GM23338 (cell line): ENCODE measurements around the gene ZNF746.

Source experiments
- CREB1 ChIP-seq: fragments of 250-450 bp; sonication (Bioruptor Pico); IDR thresholded peaks from 2 replicates; pipeline ENCODE4 v1.5.0; 2020; ENCODE audit warnings: low read depth, mild to moderate bottlenecking, moderate library complexity
- EZH2 ChIP-seq: fragments of 200-600 bp; sonication (generic); IDR thresholded peaks from one replicate; pipeline ENCODE4 v1.8.0; 2017; ENCODE audit warnings: antibody characterized with exemption, mild to moderate bottlenecking, low read depth; ENCODE audit not compliant: unreplicated experiment
- EZH2phosphoT487 ChIP-seq: fragments of 200-600 bp; sonication (generic); IDR thresholded peaks from one replicate; pipeline ENCODE4 v1.8.1; 2018; ENCODE audit warnings: antibody characterized with exemption; ENCODE audit not compliant: unreplicated experiment
- JUNB ChIP-seq: IDR thresholded peaks from one replicate; pipeline ENCODE4 v1.6.1; 2016; ENCODE audit warnings: antibody characterized with exemption; ENCODE audit not compliant: unreplicated experiment
- NANOG ChIP-seq: IDR thresholded peaks from 2 replicates; pipeline ENCODE4 v1.6.1; 2016; ENCODE audit warnings: antibody characterized with exemption, borderline replicate concordance
- POLR2AphosphoS5 ChIP-seq: IDR thresholded peaks from 2 replicates; pipeline ENCODE4 v1.6.1; 2016; ENCODE audit warnings: antibody characterized with exemption, low read depth
- STAT1 ChIP-seq: IDR thresholded peaks from one replicate; pipeline ENCODE4 v1.6.1; 2016; ENCODE audit warnings: antibody characterized with exemption; ENCODE audit not compliant: unreplicated experiment
- ZNF114 ChIP-seq: fragments of 250-450 bp; sonication (Bioruptor Pico); IDR thresholded peaks from 2 replicates; pipeline ENCODE4 v1.5.0; 2020; ENCODE audit warnings: mild to moderate bottlenecking, moderate library complexity
- ZNF331 ChIP-seq: fragments of 250-450 bp; sonication (Bioruptor Pico); IDR thresholded peaks from 2 replicates; pipeline ENCODE4 v1.5.0; 2020; ENCODE audit warnings: low read depth, mild to moderate bottlenecking, moderate library complexity
- TF ChIP-seq, protein P1 (sequence below), 2 experiments: fragments of 200-600 bp in 1 of 2; sonication (generic) in 1 of 2; conservative IDR thresholded peaks; 2 replicates each; pipeline versions ENCODE4 v1.5.1 to v1.6.1; 2016 to 2017; ENCODE audit warnings: antibody characterized with exemption in 2 of 2, low read depth in 2 of 2, mild to moderate bottlenecking in 2 of 2, moderate library complexity in 1 of 2
- TF ChIP-seq, protein P2 (sequence below): IDR thresholded peaks from one replicate; pipeline ENCODE4 v1.6.1; 2018; ENCODE audit warnings: antibody characterized with exemption; ENCODE audit not compliant: unreplicated experiment
- TF ChIP-seq, protein P3 (sequence below): IDR thresholded peaks from 2 replicates; pipeline ENCODE4 v1.6.1; 2016; ENCODE audit warnings: antibody characterized with exemption
- TF ChIP-seq, protein P4 (sequence below): fragments of 250-450 bp; sonication (Bioruptor Pico); IDR thresholded peaks from 2 replicates; pipeline ENCODE4 v1.5.0; 2020; ENCODE audit warnings: mild to moderate bottlenecking, moderate library complexity

DNA sequence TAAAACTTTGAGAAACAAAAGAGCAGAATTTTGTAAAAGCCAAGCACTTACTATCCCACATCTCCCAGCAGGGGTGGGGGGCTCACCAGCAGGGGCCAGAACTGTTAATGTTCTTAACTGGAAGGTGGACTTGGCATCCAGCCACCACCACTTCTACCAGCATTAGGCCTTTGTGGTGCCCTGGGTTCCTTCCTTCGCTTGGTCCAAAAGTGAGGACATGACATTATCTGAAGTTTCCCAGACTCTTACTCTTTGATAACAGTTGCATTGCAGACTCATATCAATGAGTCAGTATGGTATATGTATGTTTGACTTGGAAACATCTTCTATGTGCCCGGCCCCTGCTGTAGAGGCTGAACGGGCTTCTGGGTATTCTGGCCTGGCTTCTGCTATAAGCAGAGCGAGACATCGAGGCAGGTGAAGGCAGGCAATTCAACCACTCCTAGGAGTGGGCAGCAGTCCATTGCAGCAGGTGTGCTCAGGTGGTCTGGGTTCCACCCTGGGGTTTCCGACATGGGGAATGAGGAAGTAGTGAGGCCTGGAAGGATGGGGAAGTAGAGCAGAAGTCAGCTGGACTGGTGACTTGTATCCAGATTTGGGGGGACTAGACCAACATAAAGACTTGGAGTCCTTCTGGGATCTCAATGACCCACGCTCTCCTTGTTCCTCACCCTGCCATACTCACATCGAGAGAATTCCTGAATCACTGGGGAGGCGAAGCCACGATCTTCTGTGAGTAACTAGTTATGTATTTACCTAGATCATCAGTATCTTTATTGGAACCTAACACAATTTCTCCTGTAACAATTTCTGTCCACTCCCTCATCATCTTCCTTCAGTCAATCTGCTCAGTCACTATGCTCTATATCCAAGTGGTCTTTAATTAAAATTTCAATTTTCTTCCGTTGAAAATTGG is 40.8 kb downstream of the ZNF746 start:
- TF ChIP-seq, protein P1, sequence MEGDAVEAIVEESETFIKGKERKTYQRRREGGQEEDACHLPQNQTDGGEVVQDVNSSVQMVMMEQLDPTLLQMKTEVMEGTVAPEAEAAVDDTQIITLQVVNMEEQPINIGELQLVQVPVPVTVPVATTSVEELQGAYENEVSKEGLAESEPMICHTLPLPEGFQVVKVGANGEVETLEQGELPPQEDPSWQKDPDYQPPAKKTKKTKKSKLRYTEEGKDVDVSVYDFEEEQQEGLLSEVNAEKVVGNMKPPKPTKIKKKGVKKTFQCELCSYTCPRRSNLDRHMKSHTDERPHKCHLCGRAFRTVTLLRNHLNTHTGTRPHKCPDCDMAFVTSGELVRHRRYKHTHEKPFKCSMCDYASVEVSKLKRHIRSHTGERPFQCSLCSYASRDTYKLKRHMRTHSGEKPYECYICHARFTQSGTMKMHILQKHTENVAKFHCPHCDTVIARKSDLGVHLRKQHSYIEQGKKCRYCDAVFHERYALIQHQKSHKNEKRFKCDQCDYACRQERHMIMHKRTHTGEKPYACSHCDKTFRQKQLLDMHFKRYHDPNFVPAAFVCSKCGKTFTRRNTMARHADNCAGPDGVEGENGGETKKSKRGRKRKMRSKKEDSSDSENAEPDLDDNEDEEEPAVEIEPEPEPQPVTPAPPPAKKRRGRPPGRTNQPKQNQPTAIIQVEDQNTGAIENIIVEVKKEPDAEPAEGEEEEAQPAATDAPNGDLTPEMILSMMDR (conservative IDR thresholded peaks at IDR 0.05; ENCODE audit: low read depth in 2 of 2), result no peak
- no peak for TF ChIP-seq ZNF331
- TF ChIP-seq EZH2, result no peak
- no peak for TF ChIP-seq POLR2AphosphoS5
- no peak for TF ChIP-seq JUNB
- TF ChIP-seq, protein P2, sequence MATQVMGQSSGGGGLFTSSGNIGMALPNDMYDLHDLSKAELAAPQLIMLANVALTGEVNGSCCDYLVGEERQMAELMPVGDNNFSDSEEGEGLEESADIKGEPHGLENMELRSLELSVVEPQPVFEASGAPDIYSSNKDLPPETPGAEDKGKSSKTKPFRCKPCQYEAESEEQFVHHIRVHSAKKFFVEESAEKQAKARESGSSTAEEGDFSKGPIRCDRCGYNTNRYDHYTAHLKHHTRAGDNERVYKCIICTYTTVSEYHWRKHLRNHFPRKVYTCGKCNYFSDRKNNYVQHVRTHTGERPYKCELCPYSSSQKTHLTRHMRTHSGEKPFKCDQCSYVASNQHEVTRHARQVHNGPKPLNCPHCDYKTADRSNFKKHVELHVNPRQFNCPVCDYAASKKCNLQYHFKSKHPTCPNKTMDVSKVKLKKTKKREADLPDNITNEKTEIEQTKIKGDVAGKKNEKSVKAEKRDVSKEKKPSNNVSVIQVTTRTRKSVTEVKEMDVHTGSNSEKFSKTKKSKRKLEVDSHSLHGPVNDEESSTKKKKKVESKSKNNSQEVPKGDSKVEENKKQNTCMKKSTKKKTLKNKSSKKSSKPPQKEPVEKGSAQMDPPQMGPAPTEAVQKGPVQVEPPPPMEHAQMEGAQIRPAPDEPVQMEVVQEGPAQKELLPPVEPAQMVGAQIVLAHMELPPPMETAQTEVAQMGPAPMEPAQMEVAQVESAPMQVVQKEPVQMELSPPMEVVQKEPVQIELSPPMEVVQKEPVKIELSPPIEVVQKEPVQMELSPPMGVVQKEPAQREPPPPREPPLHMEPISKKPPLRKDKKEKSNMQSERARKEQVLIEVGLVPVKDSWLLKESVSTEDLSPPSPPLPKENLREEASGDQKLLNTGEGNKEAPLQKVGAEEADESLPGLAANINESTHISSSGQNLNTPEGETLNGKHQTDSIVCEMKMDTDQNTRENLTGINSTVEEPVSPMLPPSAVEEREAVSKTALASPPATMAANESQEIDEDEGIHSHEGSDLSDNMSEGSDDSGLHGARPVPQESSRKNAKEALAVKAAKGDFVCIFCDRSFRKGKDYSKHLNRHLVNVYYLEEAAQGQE, result no peak
- TF ChIP-seq STAT1, result no peak
- TF ChIP-seq EZH2phosphoT487, result no peak
- TF ChIP-seq, protein P3, sequence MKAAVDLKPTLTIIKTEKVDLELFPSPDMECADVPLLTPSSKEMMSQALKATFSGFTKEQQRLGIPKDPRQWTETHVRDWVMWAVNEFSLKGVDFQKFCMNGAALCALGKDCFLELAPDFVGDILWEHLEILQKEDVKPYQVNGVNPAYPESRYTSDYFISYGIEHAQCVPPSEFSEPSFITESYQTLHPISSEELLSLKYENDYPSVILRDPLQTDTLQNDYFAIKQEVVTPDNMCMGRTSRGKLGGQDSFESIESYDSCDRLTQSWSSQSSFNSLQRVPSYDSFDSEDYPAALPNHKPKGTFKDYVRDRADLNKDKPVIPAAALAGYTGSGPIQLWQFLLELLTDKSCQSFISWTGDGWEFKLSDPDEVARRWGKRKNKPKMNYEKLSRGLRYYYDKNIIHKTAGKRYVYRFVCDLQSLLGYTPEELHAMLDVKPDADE, result no peak
- TF ChIP-seq NANOG, result no peak
- TF ChIP-seq CREB1 (CRISPR knock-in tag), result no peak
- TF ChIP-seq ZNF114 (CRISPR knock-in tag), result no peak
- TF ChIP-seq, protein P4, sequence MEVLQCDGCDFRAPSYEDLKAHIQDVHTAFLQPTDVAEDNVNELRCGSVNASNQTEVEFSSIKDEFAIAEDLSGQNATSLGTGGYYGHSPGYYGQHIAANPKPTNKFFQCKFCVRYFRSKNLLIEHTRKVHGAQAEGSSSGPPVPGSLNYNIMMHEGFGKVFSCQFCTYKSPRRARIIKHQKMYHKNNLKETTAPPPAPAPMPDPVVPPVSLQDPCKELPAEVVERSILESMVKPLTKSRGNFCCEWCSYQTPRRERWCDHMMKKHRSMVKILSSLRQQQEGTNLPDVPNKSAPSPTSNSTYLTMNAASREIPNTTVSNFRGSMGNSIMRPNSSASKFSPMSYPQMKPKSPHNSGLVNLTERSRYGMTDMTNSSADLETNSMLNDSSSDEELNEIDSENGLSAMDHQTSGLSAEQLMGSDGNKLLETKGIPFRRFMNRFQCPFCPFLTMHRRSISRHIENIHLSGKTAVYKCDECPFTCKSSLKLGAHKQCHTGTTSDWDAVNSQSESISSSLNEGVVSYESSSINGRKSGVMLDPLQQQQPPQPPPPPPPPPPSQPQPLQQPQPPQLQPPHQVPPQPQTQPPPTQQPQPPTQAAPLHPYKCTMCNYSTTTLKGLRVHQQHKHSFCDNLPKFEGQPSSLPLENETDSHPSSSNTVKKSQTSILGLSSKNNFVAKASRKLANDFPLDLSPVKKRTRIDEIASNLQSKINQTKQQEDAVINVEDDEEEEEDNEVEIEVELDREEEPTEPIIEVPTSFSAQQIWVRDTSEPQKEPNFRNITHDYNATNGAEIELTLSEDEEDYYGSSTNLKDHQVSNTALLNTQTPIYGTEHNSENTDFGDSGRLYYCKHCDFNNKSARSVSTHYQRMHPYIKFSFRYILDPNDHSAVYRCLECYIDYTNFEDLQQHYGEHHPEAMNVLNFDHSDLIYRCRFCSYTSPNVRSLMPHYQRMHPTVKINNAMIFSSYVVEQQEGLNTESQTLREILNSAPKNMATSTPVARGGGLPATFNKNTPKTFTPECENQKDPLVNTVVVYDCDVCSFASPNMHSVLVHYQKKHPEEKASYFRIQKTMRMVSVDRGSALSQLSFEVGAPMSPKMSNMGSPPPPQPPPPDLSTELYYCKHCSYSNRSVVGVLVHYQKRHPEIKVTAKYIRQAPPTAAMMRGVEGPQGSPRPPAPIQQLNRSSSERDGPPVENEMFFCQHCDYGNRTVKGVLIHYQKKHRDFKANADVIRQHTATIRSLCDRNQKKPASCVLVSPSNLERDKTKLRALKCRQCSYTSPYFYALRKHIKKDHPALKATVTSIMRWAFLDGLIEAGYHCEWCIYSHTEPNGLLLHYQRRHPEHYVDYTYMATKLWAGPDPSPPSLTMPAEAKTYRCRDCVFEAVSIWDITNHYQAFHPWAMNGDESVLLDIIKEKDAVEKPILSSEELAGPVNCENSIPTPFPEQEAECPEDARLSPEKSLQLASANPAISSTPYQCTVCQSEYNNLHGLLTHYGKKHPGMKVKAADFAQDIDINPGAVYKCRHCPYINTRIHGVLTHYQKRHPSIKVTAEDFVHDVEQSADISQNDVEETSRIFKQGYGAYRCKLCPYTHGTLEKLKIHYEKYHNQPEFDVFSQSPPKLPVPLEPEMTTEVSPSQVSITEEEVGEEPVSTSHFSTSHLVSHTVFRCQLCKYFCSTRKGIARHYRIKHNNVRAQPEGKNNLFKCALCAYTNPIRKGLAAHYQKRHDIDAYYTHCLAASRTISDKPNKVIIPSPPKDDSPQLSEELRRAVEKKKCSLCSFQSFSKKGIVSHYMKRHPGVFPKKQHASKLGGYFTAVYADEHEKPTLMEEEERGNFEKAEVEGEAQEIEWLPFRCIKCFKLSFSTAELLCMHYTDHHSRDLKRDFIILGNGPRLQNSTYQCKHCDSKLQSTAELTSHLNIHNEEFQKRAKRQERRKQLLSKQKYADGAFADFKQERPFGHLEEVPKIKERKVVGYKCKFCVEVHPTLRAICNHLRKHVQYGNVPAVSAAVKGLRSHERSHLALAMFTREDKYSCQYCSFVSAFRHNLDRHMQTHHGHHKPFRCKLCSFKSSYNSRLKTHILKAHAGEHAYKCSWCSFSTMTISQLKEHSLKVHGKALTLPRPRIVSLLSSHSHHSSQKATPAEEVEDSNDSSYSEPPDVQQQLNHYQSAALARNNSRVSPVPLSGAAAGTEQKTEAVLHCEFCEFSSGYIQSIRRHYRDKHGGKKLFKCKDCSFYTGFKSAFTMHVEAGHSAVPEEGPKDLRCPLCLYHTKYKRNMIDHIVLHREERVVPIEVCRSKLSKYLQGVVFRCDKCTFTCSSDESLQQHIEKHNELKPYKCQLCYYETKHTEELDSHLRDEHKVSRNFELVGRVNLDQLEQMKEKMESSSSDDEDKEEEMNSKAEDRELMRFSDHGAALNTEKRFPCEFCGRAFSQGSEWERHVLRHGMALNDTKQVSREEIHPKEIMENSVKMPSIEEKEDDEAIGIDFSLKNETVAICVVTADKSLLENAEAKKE (CRISPR knock-in tag), result no peak
